T-helper 1 cell (primary cell): ENCODE measurements around the gene PSENEN.
"Not testable (repeated sequence)": the region's sequence is repeated elsewhere in the genome, so short reads cannot be mapped to it uniquely, and the experiment has no call there.

Source experiments
- DNase-seq, 5 donors: peaks; one replicate each; pipeline ENCODE4 v3.0.0-alpha.2; 2012 to 2020

The PSENEN gene

DNA sequence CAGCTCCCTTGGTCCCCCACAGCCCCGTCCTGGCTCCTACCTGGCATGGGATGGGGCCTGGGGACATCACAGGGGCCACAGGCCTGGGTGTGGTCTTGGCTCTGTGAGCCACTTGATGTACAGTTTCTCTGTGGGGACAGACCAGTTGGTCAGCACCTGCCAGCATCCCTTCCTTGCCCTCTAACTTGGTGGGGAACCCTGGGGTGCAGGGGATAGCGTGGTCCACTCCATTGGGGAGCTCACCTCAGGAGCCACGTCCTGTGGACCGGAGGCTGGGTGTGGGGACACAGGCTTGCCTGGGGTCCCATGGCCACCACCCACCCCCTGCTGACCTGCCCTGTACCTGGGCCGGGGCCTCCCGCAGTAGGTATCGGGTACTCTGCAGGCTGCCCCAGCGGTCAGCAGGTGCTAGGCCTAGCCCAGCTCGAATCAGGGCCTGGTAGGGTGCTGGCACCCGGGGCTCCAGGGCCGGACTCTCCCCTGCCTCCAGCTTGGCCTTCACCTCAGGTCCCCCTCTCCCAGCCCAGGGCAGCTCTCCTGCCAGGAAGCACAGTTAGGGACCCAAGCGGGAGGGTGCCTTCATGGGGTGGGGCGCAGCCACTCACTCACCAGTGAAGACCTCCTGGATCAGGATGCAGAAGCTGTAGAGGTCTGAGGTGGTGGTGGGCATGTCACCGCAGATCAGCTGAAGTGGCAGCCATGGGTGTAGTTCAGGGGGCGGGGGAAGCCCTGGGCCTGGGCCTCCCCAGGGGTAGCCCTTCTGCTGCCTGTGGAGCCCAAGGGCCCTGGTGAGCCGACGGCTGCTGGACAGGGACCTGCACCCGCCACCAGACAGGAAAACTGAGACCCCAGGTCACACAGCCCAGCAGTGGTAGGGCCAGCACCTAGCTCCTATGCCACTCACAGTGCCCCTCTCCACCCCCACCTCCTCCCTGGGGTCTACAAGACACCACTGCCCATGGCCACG is 44.8 kb downstream of the PSENEN start:
- no peak for DNase-seq

DNA sequence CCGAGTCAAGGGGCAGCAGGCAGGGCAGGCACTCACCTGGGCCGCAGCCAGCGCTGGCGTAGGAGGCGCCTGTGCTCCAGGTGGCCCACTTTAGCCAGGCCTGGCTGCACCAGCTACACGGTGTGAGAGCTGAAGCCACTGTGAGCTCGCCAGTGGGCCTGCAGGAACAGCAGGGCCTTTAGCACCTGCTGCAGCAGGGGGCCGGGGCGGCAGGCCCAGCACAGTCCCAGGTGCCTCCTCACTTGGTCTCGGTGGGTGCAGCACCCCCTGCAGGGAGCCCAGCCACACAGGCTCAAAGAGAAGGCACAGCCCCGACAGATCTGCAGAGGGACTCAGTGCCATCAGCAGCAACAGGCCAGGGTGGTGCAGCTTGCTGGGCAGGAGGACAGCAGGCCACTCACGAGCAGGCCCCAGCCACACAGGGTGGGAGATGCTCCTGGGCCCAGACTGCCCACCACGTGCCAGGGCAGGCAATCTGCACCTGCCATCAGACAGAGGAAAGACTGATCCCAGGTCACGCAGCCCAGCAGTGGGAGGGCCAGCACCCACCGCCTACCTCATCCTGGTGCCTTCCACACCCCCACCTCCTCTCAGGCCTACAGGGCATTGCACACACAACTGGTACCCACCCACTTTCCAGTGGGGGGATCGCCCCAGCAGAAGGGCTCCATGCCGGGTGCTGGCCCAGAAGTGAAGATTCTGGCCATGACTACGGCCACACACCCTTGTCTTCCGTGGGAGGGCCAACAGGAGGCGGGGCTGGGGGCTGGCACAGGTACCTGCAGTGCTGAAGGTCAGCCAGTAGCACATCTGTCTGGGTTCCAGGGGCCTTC is 45.7 kb downstream of the PSENEN start:
- DNase-seq = no peak

DNA sequence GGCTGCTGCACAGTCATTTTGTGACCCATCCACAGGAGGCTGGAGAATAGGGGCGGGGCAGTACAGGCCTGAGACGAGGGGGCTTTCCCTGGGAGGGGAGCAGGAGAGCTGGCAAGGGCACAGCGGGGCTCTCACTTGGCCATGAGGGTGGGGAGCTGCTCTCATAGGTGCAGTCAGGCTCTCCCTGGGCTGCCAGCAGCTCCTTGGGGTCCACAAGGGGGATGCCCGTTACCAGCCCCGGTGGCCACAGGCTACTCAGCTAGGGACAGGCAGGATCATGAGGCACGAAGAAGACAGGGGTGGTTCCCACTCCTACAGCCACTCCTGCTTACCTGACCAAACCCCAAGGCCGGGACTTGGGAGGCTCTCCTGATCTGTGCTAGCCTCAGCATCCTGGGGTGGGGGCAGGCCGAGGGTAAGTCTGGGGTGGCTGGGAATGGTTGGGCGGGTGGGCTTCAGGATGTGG is 46.4 kb downstream of the PSENEN start:
- no peak for DNase-seq

DNA sequence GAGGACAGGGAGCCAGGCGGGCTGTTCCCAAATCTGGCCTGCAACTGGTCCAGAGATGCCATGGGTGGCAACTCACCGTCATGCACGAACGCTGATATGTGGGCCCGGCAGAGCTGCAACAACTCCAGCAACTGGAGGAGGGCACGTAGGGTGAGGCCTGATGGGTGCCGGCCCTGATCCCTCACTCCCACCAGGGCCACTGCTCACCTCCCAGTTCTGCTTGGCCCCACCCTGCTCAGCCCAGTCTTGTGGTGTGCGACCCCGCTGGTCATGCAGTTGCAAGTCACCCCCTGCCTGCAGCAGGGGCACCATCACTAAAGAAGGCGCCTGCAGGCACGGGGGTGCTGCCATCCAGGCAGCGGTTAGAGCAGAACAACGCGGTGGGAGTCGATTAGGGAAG is 46.9 kb downstream of the PSENEN start:
- no peak for DNase-seq

DNA sequence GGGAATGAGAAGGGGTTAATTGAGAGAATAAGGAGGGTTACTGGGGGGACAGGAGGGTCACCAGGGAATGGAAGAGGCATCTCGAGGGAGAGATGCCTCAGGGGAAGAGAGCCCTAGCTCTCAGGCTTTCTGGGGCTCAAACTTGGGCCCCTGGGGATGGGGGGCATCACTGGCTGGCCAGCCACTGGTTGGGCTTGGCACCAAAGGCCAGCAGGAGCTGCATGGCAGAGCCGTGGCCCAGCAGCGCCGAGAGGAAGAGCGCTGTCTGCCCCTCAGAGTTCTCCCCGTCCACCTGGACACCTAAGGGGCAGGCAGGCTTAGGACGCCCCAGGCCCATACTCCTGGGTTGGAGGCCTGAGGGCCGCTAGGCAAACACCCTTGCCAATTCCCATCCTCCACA is 47.4 kb downstream of the PSENEN start:
- DNase-seq = no peak

DNA sequence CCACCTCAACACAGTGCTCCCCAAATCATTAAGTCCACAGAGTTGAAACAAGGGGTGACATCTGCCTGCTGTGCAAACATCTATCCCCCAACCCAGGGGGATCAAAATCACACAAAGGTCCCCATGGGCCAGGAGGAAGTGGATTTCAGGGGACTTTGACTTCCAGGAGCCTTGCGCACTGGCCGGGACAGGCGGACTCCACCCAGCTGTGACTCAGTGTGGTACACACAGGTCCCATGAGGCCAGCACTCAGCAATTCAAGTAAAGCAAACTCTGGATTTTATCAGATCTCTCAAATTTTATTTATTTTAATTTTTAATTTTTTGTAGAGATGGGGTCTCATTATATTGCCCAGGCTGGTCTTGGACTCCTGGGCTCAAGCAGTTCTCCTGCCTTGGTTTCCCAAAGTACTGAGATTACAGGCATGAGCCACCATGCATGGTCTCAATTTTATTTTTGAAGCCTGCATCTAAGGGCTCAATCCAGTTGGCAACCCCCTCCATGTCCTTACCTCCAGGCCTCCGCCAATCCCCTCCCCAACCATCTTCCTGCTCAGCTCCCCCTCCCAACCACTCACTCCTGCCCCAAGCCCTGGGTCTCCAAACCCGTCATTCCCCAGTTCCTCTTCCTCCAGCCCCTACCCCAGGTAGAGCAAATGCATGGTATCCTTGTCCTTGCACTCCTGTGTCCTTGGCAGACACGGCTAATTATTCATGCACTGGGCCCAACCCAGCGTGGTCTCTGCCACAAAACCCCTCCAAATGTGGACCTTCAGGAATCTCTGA is 48.1 kb downstream of the PSENEN start:
- no peak for DNase-seq

DNA sequence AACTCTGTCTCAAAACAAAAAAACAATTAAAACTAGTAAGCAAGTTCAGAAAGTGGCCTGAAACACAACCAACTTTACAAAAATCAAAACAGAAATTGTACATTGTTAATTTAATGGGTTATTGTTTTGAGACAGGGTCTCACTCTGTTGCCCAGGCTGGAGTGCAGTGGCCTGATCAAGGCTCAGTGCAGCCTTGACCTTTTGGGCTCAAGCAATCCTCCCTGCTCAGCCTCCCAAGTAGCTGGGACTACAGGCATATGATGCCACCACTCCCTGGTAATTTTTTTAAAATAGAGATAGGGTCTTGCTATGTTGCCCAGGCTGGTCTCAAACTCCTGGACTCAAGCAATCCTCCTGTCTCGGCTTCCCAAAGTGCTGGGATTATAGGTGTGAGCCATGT is 50.1 kb downstream of the PSENEN start:
- DNase-seq = not testable (repeated sequence)
